ENCODE measurements around the gene ABCC1. TPM values are rescaled to one million over a fixed set of nuclear protein-coding genes. Genes with fewer than 3 reads are reported as not detected.
A peak's percentile ranks its signal among the peaks of the same experiment; 100 is the strongest.

The ABCC1 gene
- total RNA-seq, 4 donors from 2014 or later: 19.3 to 43.7 (median 26.2) TPM

- ATAC-seq (peak in 1 of 2 donors; percentile 69), DNase-seq (peak in 1 of 2 donors; percentile 55)
- intact Hi-C loops (cut with DNase I; ENCODE audit: low total_unique reads): no loop called here
- TF ChIP-seq, protein P1, sequence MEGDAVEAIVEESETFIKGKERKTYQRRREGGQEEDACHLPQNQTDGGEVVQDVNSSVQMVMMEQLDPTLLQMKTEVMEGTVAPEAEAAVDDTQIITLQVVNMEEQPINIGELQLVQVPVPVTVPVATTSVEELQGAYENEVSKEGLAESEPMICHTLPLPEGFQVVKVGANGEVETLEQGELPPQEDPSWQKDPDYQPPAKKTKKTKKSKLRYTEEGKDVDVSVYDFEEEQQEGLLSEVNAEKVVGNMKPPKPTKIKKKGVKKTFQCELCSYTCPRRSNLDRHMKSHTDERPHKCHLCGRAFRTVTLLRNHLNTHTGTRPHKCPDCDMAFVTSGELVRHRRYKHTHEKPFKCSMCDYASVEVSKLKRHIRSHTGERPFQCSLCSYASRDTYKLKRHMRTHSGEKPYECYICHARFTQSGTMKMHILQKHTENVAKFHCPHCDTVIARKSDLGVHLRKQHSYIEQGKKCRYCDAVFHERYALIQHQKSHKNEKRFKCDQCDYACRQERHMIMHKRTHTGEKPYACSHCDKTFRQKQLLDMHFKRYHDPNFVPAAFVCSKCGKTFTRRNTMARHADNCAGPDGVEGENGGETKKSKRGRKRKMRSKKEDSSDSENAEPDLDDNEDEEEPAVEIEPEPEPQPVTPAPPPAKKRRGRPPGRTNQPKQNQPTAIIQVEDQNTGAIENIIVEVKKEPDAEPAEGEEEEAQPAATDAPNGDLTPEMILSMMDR (IDR thresholded peaks at IDR 0.05 in 4 of 5, conservative IDR thresholded peaks at IDR 0.05 in 1 of 5): no peak
- TF ChIP-seq POLR2A (IDR thresholded peaks at IDR 0.05): no peak
- no peaks in the 10 kb centered on the region for H3K27me3 ChIP-seq
- H3K4me1 ChIP-seq: peaks cover 0 to 12% of the 10 kb centered on the region in 2 donors
- peaks cover 0 to 44% of the 10 kb centered on the region in 2 donors for H3K36me3 ChIP-seq
- no peak overlapping the region for H3K4me3 ChIP-seq
- in situ Hi-C loops (cut with MboI; ENCODE audit: low sequenced_read_pairs in 4 of 4): no loop called here
- H3K9me3 ChIP-seq: no peaks in the 10 kb centered on the region
- H3K27ac ChIP-seq: peak overlapping the region in 2 of 4 donors; percentile 34 to 76
Measured at GRCh38 chr16:16041196-16041892, 91.9 kb downstream of the ABCC1 start.

- H3K4me1 ChIP-seq: peaks cover 0 to 12% of the 10 kb centered on the region in 2 donors
- H3K27ac ChIP-seq: peak overlapping the region in 1 of 4 donors; percentile 76
- intact Hi-C loops (cut with DNase I; ENCODE audit: low total_unique reads) (no loop called here), in situ Hi-C loops (cut with MboI; ENCODE audit: low sequenced_read_pairs in 4 of 4) (no loop called here)
- DNase-seq (no peak), ATAC-seq (peak in 1 of 2 donors; percentile 20)
- no peak overlapping the region for H3K4me3 ChIP-seq
- TF ChIP-seq, protein P1 (IDR thresholded peaks at IDR 0.05 in 4 of 5, conservative IDR thresholded peaks at IDR 0.05 in 1 of 5): no peak
- no peak for TF ChIP-seq POLR2A (IDR thresholded peaks at IDR 0.05)
- H3K27me3 ChIP-seq: no peaks in the 10 kb centered on the region
- peaks cover 0 to 44% of the 10 kb centered on the region in 2 donors for H3K36me3 ChIP-seq
- H3K9me3 ChIP-seq: no peaks in the 10 kb centered on the region
Measured at GRCh38 chr16:16042076-16042475, 92.7 kb downstream of the ABCC1 start.

DNA sequence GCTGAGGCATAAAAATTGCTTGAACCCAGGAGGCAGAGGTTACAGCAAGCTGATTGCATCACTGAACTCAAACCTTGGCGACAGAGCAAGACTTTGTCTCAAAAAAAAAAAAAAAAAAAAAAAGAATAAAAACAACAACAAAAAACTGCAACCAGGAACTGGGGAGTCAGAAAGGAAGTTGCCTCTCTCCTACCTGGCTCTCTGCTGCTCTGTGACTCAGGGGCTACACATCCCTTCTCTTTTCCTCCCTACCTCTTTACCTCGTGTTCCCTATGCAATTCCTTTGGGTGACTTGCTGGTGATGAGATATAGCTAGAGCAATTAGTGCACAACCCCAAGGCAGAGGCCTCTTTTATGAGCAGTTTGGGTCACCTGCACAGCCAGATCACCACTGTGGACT, 95.9 kb downstream of the ABCC1 start:
- intact Hi-C loops (cut with DNase I; ENCODE audit: low total_unique reads): no loop called here
- Histone ChIP-seq H3K27ac (peak overlapping the region in 2 of 4 donors; percentile 16 to 68), H3K4me1 (peaks cover 15 to 28% of the 10 kb centered on the region in 2 donors), H3K9me3 (no peaks in the 10 kb centered on the region), H3K4me3 (no peak overlapping the region), H3K36me3 (peaks cover 0 to 39% of the 10 kb centered on the region in 2 donors), H3K27me3 (no peaks in the 10 kb centered on the region)
- no peak for TF ChIP-seq POLR2A (IDR thresholded peaks at IDR 0.05)
- TF ChIP-seq, protein P1 (IDR thresholded peaks at IDR 0.05 in 4 of 5, conservative IDR thresholded peaks at IDR 0.05 in 1 of 5): no peak
- in situ Hi-C loops (cut with MboI; ENCODE audit: low sequenced_read_pairs in 4 of 4): no loop called here
- ATAC-seq: no peak
- DNase-seq: no peak

DNA sequence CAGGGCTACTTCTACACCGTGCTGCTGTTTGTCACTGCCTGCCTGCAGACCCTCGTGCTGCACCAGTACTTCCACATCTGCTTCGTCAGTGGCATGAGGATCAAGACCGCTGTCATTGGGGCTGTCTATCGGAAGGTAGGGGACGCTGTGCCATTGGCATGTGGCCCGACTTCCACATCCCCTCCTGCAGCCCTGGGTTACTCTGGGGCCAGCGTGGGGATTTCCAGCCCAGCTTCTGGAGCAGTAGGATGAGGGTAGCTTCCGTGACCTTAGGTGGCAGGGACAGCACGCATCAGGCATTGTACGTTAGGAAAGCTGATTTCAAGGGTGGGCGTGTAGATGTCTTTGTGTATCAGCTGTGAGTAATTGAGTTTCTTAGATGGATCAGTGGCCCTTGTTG, 96.5 kb downstream of the ABCC1 start:
- DNase-seq (no peak), ATAC-seq (no peak)
- intact Hi-C loops (cut with DNase I; ENCODE audit: low total_unique reads): no loop called here
- no peaks in the 10 kb centered on the region for H3K9me3 ChIP-seq
- peaks cover 20 to 30% of the 10 kb centered on the region in 2 donors for H3K4me1 ChIP-seq
- peak overlapping the region in 2 of 4 donors; percentile 16 to 68 for H3K27ac ChIP-seq
- no peaks in the 10 kb centered on the region for H3K27me3 ChIP-seq
- in situ Hi-C loops (cut with MboI; ENCODE audit: low sequenced_read_pairs in 4 of 4): no loop called here
- TF ChIP-seq POLR2A (IDR thresholded peaks at IDR 0.05): no peak
- TF ChIP-seq, protein P1 (IDR thresholded peaks at IDR 0.05 in 4 of 5, conservative IDR thresholded peaks at IDR 0.05 in 1 of 5): no peak
- H3K36me3 ChIP-seq: peaks cover 0 to 39% of the 10 kb centered on the region in 2 donors
- no peak overlapping the region for H3K4me3 ChIP-seq
